Tongue (tissue), 2 donors: ENCODE data around the gene GLIS1. TPM values are rescaled to one million over a fixed set of nuclear protein-coding genes. Genes with fewer than 3 reads are reported as not detected.
"Not testable (repeated sequence)": the region's sequence is repeated elsewhere in the genome, so short reads cannot be mapped to it uniquely, and the experiment has no call there.

ENCODE experiments used
- DNase-seq: peaks from one replicate; pipeline ENCODE4 v3.0.0-alpha.2; 2015
- total RNA-seq: library from RNA; depleted of rRNA; stranded (reverse); fragments of >200 nt; gene quantifications from one replicate; pipeline ENCODE4 v1.2.3, GENCODE V29; 2014

GLIS1 gene
- total RNA-seq, 1 donor from 2014 or later, result 0.21 TPM

DNA sequence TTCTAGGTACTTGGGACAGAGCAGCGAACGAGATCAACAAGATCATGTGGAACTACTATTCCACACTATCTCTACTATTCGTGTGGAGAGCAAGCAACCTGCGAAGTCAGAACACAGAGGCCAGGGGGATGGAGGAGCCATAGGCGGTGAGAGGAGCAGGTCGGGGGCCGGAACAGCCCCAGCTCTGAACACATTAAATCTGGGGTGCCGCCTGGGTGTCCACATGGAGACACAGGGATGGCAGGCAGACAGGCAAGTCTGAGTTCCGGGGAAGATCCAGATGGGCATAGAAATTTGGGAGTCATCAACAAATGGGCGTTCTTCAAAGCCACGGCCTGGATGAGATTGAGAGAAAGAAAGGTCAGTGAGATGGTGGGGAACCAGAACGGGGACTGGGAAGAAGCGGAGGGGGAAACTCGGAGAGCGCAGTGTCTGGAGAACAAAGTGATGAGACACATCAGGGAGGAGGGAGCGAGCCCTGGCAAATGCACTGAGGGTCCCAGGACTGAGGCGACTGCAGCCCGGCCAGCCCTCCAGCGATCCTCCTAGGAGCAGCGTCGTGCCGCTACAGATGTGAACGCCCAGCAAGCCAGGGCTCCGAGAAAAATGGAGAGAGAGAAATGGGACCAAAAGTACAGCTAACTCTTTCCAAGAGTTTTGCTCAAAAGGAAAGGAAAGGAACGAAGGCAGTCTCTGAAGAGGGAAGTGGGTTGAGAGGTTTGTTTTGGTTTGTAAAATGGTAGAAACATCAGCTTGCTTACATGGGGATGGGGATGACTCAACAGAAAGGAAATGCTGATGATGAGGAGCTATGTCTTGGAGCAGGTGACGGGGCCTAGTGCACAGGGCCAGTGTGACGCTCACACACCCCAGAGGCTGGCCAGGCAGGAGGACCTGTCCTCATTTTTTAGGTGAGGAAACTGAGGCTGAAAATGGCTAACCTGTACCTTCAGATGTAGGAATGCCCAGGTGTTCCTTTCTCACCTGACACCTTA, 84.5 kb downstream of the GLIS1 start:
- DNase-seq, result no peak

DNA sequence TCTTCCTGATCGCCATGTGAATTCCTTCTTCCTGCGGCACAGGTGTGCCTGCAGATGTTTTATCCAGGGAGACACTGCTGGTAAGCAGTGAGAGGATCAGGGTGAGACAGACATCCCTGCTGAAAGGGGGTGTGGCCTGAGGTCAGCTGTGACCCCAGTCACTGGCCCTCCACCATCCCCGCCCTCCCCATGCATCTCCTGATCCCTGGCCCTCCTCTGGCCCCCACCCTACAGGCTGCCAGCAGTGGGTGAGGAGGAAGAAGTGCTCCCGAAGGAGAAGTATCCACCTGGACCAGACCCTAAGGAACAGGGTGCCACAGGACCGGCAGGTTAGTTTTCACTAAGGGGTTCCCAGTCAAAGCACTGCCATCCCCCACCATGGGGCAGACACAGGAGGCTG, 85.3 kb downstream of the GLIS1 start:
- no peak for DNase-seq

DNA sequence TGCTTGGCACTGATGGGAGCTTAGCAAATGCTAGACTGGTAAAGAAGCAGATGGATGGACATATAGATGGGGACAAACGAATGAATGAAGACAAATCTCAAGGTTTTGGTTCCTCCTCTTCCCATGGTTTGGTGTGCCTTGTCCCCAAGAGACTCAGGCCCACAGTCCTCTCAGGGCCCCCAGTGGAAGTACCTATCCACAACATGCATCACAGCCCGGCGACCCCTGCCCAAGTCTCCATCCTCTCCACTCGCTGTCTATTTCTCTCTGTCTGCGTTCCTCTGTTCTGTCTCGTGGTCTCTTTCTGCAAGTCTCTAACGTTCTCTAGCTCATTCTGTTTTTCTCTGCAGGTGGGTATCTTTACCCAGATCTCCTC, 85.8 kb downstream of the GLIS1 start:
- DNase-seq, result no peak

DNA sequence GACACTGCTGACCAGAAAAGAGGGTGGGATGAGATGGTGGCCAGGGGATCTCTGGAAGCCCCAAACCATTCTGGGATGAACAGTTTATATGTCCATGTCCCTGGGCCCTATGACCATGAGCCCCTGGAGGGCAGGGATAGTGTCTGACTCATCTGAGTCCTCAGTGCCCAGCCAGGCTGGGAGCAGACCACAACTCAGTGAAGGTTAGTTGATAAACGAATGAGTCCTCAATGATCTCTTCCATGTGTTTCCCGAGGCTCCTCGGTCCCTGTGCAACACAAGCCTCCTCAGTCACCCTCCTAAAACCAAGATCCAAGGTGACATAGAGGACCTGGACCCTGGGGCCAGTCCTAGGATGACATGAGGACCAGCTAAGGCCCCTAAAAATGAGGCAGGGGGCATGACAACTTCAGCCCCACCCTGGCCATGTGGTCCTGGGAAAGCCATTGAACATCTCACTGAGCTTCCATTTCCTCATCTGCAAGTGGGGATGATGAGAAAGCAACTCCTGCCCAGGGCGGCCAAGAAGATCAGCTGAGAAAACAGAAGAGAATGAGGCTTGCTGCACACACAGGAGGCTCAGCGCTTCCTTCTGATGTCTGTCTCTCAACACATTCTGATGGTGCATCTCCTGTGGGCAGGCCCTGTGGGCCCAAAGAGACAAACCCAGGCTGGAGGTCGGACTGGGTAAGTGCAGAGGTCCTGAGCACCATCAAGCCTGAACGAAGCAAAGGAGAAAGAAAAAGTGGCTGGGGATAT, 86.3 kb downstream of the GLIS1 start:
- DNase-seq, result no peak

DNA sequence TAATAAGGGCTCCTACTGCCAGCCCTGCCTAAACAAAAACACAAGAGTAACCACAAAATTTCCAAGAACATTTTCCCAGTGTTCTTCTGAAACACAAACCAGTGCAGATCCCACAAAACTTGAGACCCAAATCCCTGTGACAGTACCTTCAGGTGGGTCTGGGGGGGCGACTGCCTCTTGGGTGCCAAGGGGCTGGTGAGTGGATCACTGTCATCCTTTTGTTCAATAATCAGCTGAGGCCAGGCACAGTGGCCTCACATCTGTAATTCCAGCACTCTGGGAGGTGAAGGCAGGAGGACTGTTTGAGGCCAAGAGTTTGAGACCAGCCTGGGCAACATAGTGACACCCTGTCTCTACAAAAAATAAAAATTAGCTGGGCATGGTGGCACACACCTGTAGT, 87.6 kb downstream of the GLIS1 start:
- DNase-seq, result no peak

DNA sequence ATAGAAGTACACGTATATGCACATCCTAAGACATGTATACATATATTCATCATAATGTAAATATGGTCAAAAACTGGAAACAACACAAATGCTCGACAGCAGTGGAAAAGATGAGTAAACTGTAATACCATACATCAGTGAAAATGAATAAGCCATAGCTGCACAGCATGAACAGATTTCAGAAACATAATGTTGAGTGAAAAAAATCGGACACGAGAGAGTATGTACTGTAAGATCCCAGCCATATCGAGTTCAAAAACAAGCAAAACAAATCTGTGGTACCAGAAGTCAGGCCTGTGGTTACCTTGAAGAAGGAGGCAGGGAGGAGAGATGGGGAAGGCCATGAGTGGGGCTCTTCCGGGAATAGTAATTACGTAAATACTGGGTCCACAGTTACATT, 90.4 kb downstream of the GLIS1 start:
- DNase-seq, result no peak

DNA sequence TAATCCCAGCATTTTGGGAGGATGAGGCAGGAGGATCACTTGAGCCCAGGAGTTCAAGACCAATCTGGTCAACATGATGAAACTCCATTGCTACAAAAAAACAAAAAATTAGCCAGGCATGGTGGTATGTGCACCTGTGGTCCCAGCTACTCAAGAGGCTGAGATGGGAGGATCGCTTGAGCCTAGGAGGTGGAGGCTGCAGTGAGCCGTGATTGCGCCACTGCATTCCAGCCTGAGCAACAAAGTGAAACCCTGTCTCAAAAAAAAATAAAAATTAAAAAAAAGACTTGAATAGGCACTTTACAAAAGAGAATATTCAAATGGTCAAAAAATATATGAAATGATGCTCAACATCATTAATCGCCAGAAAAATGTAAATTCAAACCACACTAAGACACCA, 91.0 kb downstream of the GLIS1 start:
- DNase-seq, result not testable (repeated sequence)

DNA sequence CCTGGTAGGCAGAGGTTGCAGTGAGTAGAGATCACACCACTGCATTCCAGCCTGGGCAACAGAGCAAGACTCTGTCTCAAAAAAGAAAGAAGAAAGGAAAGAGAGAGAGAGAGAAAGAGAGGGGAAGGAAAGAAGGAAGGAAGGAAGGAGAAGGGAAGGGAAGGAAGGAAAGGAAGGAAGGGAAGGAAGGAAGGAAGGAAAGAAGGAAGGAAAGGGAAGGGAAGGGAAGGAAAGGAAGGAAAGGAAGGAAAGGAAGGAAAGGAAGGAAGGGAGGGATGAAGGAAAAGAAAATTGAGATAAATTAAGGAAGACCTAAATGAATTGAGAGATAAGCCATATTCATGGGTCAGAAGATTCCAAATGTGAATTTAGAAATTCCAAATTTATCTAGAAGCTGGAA, 92.2 kb downstream of the GLIS1 start:
- DNase-seq, result no peak

DNA sequence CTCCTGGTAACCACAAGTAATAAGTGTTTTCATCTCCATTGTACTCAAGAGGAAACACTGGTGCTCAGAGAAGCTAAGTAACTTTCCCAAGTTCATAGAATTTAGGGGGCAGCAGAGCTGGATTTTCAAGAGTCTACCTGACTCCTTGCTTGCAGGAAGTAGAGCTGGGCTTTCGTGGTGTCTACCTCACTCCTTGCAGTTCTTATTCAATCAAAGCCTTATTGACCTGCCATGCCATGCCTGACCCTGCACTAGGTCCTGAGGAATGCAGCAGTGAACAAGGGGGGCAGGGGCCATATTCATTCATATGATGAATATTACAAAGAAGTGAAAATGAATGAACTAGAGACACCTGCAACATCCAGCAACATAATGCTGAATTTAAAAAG, 93.3 kb downstream of the GLIS1 start:
- no peak for DNase-seq

DNA sequence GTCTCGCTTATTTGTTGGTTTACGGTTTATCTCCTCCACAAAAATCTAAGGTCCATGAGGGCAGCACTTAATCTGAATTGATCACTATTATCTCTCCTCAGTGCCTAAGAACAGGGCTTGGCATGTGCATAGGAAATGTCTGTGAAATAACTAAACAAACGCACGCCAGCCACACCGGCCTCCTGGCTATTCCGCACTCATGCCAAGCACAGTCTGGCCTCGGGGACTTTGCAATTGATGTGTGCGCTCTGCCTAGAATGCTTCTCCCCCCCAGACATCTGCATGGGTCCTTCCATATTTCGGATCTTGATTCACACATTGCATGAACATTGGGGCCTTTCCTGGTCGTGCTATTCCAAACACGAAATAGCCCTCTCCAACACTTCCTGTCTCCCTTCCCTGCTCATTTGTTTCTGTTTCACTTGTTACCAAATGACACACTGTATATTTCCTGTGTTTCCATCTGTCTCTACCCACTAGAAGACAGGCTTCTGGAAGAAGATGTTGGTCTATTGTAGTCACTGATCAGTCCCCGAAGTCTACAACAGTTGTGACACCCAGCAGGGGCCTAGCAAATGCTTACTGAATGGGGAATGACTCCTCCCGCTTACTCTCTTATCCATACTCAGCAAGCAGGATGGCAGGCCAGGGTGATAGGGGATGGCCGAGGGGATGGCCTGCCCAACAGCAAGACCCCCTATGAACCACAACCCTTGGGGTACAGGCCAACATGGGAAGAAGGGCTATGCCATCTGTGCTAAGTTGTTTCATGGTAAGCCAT, 93.9 kb downstream of the GLIS1 start:
- no peak for DNase-seq

DNA sequence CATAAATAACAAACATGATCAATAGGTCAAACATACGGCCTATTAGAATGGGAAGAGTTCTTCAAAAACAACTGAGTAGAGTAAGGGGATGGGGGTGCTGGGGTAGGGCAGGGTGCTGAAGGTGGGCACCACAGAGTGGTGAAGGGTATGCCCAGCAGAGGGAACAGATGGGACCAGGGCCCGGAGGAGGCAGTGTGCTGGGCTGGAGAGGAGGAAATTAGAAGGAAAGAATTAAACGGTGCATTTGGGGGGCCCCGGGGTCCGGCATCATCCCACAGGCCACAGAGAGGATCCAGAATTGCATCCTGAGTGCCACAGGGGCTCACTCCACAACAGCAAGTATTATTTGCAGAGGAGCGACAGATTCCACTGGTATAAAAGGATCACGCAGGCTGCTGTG, 94.5 kb downstream of the GLIS1 start:
- no peak for DNase-seq

DNA sequence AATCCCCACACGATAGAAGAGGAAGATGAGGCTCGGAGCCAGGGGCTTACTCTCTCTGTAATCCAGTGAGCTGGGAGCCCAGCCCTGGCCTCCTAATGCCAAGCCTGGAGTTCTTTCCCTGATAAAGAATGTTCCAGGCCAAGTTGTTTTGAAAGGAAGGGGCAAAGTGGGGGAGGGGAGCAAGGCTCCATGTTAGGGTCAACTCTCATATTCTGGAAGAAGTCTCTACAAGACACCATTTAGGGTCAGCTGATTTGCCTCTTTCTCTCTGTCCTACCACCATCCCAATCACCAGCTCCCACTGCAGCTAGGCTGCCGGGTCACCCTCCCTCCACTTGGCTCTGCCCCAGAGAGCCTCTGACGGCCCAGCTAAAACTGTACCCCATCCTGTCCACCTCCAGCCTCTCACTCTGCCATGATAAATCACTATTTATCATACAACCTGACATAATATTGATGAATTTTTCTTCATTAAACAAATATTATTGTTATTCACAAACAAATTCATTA, 95.0 kb downstream of the GLIS1 start:
- DNase-seq, result no peak

DNA sequence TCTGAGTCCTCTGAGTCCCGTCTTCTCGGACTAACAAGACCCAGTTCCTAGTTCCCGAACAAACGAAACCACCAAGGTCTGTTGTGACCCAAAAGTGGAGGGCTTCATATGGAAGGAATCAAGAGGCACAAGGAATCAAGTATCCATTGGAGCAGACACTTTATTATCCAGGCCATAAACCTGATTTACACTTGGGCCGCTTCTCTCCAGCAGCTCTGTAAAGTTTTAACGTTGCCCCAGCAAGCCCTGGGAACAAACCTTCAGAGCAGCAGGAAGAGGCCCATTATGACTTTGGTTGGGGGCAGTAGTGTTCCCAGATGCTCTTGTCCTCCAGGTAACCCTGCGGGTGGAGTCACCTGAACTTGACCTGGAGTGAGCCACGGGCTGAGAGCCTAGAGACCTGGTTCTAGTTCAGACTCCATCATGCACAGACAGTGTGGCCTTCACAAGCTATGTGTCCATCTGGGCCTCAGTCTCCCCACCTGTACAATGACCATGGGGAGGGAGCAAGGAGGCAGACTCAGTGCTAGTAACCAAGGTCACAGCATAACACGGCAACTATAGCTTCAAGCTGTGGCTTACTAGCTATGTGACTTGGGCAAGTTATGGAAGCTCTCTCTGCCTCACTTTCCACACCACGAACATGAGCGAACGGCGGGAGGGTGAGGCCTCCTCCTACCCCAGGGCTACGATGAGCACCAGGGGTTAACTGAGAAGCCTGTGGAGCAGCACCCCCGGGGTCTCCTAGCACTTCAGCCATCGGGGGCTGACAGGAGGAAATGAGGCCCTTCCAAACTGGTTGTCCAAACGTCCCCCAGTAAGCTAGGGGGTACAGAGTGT, 95.7 kb downstream of the GLIS1 start:
- no peak for DNase-seq

DNA sequence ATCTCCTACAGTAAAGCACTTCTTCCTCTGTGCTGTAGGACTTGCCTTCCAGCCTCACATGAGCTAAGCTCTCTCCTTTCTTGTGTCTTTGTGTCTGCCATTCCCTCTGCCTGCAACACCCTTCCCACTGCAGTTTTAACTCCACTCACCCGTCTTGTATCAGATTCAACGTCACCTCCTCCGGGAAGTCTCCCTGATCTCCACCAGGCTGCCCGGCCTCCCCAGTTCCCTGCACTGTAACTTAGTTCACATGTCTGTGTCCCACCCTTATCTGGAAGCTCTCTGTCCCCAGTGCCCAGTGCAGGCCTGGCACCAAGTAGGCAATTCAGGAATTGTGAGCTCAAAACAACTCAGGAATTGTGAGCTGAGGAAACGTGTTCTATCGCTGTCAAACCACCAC, 96.4 kb downstream of the GLIS1 start:
- DNase-seq, result no peak

DNA sequence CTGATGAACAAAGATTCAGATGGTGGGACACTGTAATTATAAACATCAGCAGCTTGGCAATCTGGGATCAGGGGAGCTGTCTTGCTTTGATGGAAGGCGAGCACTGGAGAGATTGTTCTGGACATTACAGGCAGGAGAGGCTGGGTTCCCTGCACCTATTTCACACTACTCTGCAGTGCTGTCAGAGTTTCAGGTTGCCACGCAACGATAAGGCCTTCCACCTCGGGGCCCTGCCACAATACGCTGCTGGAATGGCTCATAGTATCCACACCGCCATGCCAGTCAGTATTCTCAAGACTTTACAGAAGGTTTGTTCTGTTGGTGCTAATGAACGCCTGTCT, 96.8 kb downstream of the GLIS1 start:
- DNase-seq, result no peak

DNA sequence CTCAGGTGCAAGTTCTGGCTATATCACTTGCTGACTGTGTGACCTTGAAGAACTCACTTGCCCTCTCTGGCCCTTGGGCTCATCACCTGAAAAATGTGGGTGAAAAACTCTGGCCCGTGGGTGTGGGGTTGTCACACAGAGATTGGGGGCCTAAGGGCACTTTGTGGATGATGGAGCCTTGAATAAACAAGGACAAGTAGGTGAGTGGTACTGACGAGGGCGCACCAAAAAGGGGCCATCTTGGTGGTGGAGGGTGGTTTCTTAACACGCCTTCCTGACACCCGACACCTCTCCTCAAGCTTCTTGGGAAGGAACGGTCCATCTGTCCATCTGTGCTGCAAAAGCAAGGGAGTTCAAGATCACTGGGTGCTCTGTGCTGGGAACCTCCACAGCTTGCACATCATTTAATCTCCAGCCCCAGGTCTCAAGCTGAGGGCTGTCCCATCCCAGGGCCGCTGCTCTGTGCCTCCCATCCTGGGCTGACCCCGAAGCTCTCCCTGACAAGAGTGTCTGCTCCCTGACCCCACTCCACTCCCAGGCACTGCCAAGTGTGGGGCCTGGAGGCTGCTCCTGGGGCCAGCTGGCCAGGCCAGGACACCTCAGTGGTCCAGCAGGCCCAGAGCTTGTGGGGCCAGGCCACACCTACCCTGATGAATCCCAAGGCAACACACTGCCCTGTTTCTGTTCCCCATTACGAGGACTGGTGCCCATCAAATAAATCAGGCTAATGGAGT, 97.3 kb downstream of the GLIS1 start:
- no peak for DNase-seq

DNA sequence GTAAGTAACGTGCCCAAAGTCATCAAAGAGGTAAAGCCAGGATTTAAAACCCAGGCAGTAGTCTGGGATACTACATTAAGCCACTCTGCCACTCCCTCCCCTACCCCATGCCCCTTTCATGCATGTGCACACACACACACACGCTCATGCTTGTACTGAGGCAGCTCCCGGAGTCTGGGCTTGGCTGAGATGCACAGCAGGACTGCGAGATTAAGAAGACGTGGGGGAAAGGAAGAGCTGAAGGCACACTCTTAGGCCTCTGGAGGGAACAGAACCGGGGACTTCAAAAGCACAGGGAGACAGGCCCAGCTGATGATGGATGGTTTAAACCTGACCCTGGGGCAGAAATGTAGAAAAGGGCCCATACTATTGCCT, 98.3 kb downstream of the GLIS1 start:
- DNase-seq, result no peak

DNA sequence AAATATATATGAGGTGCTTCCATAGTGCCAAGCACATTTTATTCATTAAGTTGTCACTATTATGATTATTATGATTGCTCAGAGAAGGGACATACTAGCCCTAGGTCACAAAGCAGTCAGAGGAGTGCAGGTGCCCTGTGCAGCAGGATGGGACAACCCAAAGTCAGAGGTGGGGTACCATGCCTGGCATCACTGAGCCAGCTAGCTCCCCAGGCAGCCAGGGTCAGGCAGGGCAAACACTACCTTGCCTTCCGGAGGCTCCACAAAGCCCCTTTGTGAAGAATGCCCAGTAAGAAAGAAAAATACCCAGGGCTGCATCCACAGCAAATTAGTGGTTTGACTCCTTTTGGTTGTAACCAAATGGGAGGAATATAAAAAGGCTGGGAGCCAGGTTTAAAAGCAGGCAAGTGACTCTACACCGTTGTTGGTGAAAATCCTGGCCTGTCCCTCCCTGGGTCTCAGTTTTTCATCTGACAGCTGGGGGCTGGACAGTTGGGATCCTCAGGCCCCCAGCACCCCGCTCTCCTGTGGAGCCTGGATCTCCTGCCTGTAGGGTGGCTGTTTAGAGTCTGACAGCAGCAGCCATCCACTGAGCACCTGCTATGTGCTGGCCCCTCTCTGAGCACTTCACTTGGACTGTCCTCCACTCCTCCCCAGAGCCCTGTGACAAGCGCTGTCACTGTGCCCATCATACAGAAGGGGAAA, 98.8 kb downstream of the GLIS1 start:
- no peak for DNase-seq

DNA sequence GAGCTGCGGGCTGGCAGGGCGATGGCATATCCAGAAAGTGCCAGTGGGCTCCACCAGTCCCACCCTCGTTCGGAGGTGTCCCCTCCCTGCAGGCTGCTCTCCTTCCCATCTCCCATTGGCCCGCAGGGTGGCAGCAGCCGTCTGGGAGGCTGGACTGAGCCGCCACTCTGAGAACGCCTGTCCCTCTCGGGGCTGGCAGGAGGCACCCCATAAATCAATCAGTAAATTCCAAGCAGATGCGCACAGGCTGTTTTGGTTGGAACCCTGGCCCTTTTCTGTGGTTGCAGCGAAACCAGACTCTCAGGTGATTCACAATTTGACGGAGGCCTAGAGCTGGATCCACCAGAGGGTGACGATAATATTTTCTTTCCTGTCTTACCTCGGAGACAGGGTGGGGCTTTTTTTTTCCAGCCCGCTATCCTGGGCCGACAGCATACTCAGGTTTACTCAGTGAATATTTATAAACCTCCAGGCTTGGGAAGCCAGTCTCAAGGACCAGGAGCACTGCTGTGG, 99.7 kb downstream of the GLIS1 start:
- peak; percentile 13 for DNase-seq

DNA sequence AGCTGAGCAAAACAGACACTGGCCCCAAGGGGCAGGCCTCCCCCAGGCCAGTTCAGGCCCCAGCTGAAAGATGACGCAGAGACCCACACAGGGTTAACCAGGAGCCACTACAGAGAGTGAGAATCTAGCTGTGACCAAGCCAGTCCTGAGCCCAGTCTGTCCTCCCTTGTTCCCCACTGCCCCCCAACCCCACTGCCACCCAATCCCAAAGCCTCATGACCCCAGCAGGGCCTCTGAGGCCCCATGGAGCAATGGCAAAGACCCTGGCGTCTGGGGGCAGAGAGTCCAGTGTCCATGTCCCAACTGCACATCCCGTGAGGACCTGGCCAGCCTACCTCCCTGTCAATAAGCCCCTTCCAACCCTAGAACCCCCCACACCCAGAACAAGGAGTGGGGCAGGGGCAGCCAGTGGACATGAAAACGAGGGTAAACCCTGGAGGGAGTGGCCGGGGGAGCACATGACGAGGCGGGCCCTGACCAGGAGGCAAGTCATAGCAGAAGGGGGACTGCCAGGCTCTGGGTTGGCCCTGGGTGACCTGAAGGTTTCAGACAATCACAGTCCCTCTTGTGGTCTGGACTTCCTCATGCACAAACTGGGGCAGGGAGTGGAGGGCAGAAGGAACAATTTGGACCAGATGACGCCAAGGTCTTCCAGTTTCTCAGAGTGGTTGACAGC, 100.5 kb downstream of the GLIS1 start:
- DNase-seq, result no peak
